ENCODE results near the gene PMM1.
"Not testable (repeated sequence)": the region's sequence is repeated elsewhere in the genome, so short reads cannot be mapped to it uniquely, and the experiment has no call there.

The PMM1 gene

GRCh38 chr22:41574847-41575381 lies 14.7 kb downstream of the PMM1 start:
- H3K4me3 ChIP-seq (ENCODE audit: low read depth, low read length) = no peak overlapping the region
- no peak for TF ChIP-seq CTCF (IDR thresholded peaks at IDR 0.05; ENCODE audit: low read depth, low read length, missing control alignments)
- in situ Hi-C loops (cut with HindIII; ENCODE audit: low sequenced_read_pairs) = no loop called here

GRCh38 chr22:41573677-41574076 lies 16.0 kb downstream of the PMM1 start:
- H3K4me3 ChIP-seq (ENCODE audit: low read depth, low read length) = no peak overlapping the region
- in situ Hi-C loops (cut with HindIII; ENCODE audit: low sequenced_read_pairs) = no loop called here

More at GRCh38 chr22:41574847-41575381, 14.7 kb downstream of the PMM1 start:
- no peak for DNase-seq (ENCODE audit: low read depth)

DNA sequence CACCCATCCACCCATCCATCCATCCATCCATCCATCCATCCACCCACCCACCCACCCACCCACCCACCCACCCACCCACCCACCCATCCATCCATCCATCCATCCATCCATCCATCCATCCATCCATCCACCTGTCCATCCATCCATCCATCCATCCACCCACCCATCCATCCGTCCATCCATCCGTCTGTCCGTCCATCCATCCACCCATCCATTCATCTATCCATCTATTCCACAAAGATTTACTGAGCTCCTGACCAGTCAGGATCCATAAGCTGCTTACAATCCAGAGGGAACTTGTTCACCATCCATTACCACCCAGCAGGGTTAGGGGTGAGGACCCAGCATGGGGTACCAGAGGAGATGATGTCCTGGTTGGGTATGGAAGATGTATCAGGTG lies 17.3 kb downstream of the PMM1 start:
- H3K4me3 ChIP-seq (ENCODE audit: low read depth, low read length); in situ Hi-C loops (cut with HindIII; ENCODE audit: low sequenced_read_pairs); DNase-seq (ENCODE audit: low read depth): not testable (repeated sequence)

More at GRCh38 chr22:41573677-41574076, 16.0 kb downstream of the PMM1 start:
- TF ChIP-seq CTCF (IDR thresholded peaks at IDR 0.05; ENCODE audit: low read depth, low read length, missing control alignments) = no peak
- DNase-seq (ENCODE audit: low read depth) = no peak

GRCh38 chr22:41571786-41572185 lies 17.9 kb downstream of the PMM1 start:
- DNase-seq (ENCODE audit: low read depth) = no peak
- in situ Hi-C loops (cut with HindIII; ENCODE audit: low sequenced_read_pairs) = no loop called here
- TF ChIP-seq CTCF (IDR thresholded peaks at IDR 0.05; ENCODE audit: low read depth, low read length, missing control alignments) = no peak
- no peak overlapping the region for H3K4me3 ChIP-seq (ENCODE audit: low read depth, low read length)

DNA sequence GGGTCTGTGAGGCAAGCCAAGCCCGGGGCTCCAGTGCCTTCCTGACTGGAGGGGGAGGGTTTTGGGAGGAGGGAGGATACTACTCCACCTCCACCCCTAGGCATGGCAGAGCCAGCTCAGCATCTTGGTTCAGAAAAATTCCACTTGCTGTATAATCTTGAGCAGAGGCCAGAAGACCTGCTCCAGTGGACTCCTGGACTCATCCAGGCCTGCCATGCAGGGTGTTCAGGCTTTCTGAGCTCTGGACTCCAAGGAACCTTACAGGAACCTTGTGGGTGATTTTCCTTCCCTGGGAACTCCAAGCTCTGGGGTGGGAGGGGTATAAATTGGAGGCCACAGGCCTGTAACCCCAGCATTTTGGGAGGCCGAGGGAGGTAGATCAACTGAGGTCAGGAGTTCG lies 19.4 kb downstream of the PMM1 start:
- no peak for TF ChIP-seq CTCF (IDR thresholded peaks at IDR 0.05; ENCODE audit: low read depth, low read length, missing control alignments)
- in situ Hi-C loops (cut with HindIII; ENCODE audit: low sequenced_read_pairs) = no loop called here
- no peak for DNase-seq (ENCODE audit: low read depth)
- H3K4me3 ChIP-seq (ENCODE audit: low read depth, low read length) = no peak overlapping the region

- no peak overlapping the region for H3K4me3 ChIP-seq (ENCODE audit: low read depth, low read length)
- DNase-seq (ENCODE audit: low read depth) = no peak
- TF ChIP-seq CTCF (IDR thresholded peaks at IDR 0.05; ENCODE audit: low read depth, low read length, missing control alignments) = no peak
- in situ Hi-C loops (cut with HindIII; ENCODE audit: low sequenced_read_pairs) = no loop called here
These were observed 20.8 kb downstream of the PMM1 start for GRCh38 chr22:41568811-41569210.

DNA sequence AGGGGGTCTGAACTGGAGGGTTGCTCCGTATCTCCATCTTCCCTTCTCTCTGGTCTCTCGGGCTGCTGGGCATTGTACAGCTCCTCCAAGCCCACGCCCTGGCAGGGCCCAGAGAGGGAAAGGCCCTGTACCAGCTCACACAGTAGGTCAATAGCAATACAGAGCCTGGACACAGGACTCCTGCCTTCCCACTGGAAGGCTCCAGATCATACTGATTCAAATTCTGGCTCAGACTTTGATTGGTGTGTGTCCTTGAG lies 22.2 kb downstream of the PMM1 start:
- no peak for TF ChIP-seq CTCF (IDR thresholded peaks at IDR 0.05; ENCODE audit: low read depth, low read length, missing control alignments)
- H3K4me3 ChIP-seq (ENCODE audit: low read depth, low read length) = no peak overlapping the region
- no peak for DNase-seq (ENCODE audit: low read depth)
- in situ Hi-C loops (cut with HindIII; ENCODE audit: low sequenced_read_pairs) = no loop called here
